Type B pancreatic cell (in vitro differentiated cells): ENCODE data around the gene SH3TC2. TPM values are rescaled to one million over a fixed set of nuclear protein-coding genes. Genes with fewer than 3 reads are reported as not detected.

Experiments used
- DNase-seq: peaks from one replicate; pipeline ENCODE4 v3.0.0; 2021; ENCODE audit warnings: mixed read lengths; ENCODE audit not compliant: unreplicated experiment; ENCODE audit errors: extremely low spot score
- H3K27ac Mint-ChIP-seq: 2 replicates; pipeline ENCODE4 v1.8.0; 2021; ENCODE audit warnings: mild to moderate bottlenecking, mixed read lengths
- H3K27me3 Mint-ChIP-seq: 2 replicates; pipeline ENCODE4 v1.8.0; 2021; ENCODE audit warnings: mixed read lengths
- H3K36me3 Mint-ChIP-seq: 2 replicates; pipeline ENCODE4 v1.8.0; 2021; ENCODE audit warnings: mixed read lengths
- H3K4me1 Mint-ChIP-seq: one replicate; pipeline ENCODE4 v1.8.0; 2021; ENCODE audit warnings: mixed read lengths; ENCODE audit not compliant: unreplicated experiment
- H3K4me3 Mint-ChIP-seq: 2 replicates; pipeline ENCODE4 v1.8.0; 2021; ENCODE audit warnings: mild to moderate bottlenecking, mixed read lengths
- H3K9me3 Mint-ChIP-seq: 2 replicates; pipeline ENCODE4 v1.8.0; 2021; ENCODE audit warnings: mixed read lengths
- total RNA-seq: library from RNA; stranded (reverse); gene quantifications from 2 replicates; pipeline ENCODE4 v1.2.1, GENCODE V29; 2021; ENCODE audit warnings: low replicate concordance
- TF ChIP-seq, protein P1 (sequence below): fragments of 200-600 bp; sonication (generic); conservative IDR thresholded peaks from 2 replicates; pipeline ENCODE4 v1.5.0; 2021; ENCODE audit warnings: antibody characterized with exemption, mild to moderate bottlenecking

Gene SH3TC2
- total RNA-seq, 1 donor from 2014 or later: 8.6 TPM

- TF ChIP-seq, protein P1, sequence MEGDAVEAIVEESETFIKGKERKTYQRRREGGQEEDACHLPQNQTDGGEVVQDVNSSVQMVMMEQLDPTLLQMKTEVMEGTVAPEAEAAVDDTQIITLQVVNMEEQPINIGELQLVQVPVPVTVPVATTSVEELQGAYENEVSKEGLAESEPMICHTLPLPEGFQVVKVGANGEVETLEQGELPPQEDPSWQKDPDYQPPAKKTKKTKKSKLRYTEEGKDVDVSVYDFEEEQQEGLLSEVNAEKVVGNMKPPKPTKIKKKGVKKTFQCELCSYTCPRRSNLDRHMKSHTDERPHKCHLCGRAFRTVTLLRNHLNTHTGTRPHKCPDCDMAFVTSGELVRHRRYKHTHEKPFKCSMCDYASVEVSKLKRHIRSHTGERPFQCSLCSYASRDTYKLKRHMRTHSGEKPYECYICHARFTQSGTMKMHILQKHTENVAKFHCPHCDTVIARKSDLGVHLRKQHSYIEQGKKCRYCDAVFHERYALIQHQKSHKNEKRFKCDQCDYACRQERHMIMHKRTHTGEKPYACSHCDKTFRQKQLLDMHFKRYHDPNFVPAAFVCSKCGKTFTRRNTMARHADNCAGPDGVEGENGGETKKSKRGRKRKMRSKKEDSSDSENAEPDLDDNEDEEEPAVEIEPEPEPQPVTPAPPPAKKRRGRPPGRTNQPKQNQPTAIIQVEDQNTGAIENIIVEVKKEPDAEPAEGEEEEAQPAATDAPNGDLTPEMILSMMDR: no peak
- no peaks in the 10 kb centered on the region for H3K27me3 Mint-ChIP-seq
- no peak overlapping the region for H3K27ac Mint-ChIP-seq
- peaks cover 27% of the 10 kb centered on the region for H3K4me1 Mint-ChIP-seq
- H3K4me3 Mint-ChIP-seq: no peak overlapping the region
- no peak for DNase-seq
- no peaks in the 10 kb centered on the region for H3K9me3 Mint-ChIP-seq
- H3K36me3 Mint-ChIP-seq: no peaks in the 10 kb centered on the region
Measured at GRCh38 chr5:148967783-148968182, 95.1 kb downstream of the SH3TC2 start.

- Mint-ChIP-seq H3K4me1 (peaks cover 27% of the 10 kb centered on the region), H3K36me3 (no peaks in the 10 kb centered on the region), H3K4me3 (no peak overlapping the region), H3K27me3 (no peaks in the 10 kb centered on the region), H3K9me3 (no peaks in the 10 kb centered on the region), H3K27ac (no peak overlapping the region)
- no peak for DNase-seq
- TF ChIP-seq, protein P1: no peak
Measured at GRCh38 chr5:148966938-148967337, 95.9 kb downstream of the SH3TC2 start.

DNA sequence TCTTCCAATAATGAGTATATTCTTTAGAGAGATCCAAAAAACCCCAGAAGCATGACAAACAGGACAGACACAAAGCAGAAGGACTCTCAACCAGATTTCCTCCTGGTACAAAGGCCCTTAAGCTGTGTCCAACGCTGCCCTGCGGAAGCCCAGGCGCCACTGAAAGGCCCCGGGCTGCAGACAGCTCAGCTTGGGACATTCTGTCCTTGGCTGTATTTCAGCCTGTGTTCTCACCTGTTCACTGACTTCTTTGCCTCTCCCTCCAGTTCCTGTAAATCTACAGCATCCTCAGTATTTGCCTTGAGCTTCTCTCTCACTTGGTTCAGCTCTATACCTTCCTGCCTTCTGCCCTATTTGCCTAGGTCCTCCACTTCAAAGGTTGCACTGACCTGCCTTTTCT lies 96.5 kb downstream of the SH3TC2 start:
- DNase-seq: no peak
- H3K9me3 Mint-ChIP-seq: no peaks in the 10 kb centered on the region
- H3K27me3 Mint-ChIP-seq: no peaks in the 10 kb centered on the region
- H3K4me1 Mint-ChIP-seq: peaks cover 27% of the 10 kb centered on the region
- TF ChIP-seq, protein P1: no peak
- no peaks in the 10 kb centered on the region for H3K36me3 Mint-ChIP-seq
- no peak overlapping the region for H3K4me3 Mint-ChIP-seq
- no peak overlapping the region for H3K27ac Mint-ChIP-seq

DNA sequence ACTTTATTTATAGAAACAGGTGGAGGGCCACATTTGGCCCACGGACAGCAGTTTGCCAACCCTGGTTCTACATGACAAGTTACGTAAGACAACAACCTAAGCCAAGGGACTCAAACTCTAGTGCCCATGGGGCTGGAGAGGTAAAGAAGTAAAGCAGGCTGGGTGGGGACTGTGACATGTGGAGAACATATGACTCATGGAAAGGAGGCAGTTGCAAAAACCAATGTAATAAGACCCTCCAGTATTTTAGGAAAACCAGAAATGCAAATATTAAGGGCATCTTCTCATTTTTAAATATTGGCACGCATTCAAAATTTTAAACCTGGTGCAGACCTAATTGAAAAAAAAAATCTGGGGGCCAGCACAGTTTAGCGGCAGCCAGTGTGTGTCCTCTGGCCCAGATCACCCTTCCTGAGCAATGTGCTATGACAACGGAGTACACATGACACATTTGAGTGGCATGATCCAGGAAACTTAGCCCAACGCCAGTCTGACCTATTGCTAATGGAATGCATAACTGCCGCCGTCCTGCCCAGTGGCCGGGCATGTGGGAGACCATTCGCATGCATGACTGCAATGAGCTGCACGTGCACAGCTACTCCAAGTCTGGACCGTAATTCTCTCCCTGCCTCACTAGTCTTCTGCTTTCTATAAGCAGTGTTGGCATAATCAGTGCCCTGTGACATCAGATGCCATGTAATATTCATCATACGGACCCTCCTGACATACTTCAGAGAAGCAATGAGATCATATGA lies 97.2 kb downstream of the SH3TC2 start:
- Mint-ChIP-seq H3K4me3 (no peak overlapping the region), H3K36me3 (no peaks in the 10 kb centered on the region), H3K4me1 (peaks cover 27% of the 10 kb centered on the region), H3K9me3 (no peaks in the 10 kb centered on the region), H3K27me3 (no peaks in the 10 kb centered on the region), H3K27ac (no peak overlapping the region)
- DNase-seq: no peak
- TF ChIP-seq, protein P1: no peak

DNA sequence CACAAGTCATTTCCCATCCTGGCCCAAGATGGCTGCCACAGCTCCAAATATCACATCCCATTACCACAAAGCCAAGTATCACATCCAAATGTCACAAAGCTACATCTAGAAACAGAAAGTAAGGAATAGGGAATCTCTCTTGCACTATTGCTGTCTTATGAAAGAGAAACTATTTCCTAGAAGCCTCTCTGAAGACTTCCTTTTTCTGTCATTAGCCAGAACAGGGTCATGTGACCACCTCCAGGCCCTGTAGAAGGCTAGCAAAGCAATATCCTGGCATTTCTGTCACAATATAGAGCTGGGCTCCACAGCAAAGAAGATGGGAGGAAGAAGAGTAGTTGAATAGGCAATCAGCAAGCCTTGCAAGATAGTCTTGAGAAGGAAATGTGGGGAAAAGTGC lies 99.2 kb downstream of the SH3TC2 start:
- Mint-ChIP-seq H3K27ac (no peak overlapping the region), H3K27me3 (no peaks in the 10 kb centered on the region), H3K4me1 (peaks cover 12% of the 10 kb centered on the region), H3K9me3 (no peaks in the 10 kb centered on the region), H3K4me3 (no peak overlapping the region), H3K36me3 (no peaks in the 10 kb centered on the region)
- TF ChIP-seq, protein P1: no peak
- DNase-seq: no peak
